GM23338 (cell line): Measurements from ENCODE around the gene ELANE. TPM values are rescaled to one million over a fixed set of nuclear protein-coding genes. Genes with fewer than 3 reads are reported as not detected.

Experiments
- ATAC-seq: fragments of 200-7000 bp; cut with Tn5 transposase; 3 replicates; pipeline ENCODE4 v1.9.1; 2020
- DNase-seq: peaks from one replicate; pipeline ENCODE4 v3.0.0-alpha.2; 2015; ENCODE audit warnings: low spot score
- H2AFZ ChIP-seq: fragments of 200-600 bp; sonication (generic); 2 replicates; pipeline ENCODE4 v1.8.0; 2016; ENCODE audit warnings: antibody characterized with exemption, mild to moderate bottlenecking, moderate library complexity
- H3F3A ChIP-seq: fragments of 200-600 bp; sonication (generic); replicated peaks from 2 replicates; pipeline ENCODE4 v1.8.0; 2017; ENCODE audit warnings: antibody characterized with exemption, mixed run types, low read depth
- H3K27ac ChIP-seq: fragments of 200-600 bp; sonication (generic); 2 replicates; pipeline ENCODE4 v1.6.1; 2016; ENCODE audit warnings: low read depth
- H3K27me3 ChIP-seq: fragments of 200-600 bp; sonication (generic); 2 replicates; pipeline ENCODE4 v1.8.0; 2016; ENCODE audit warnings: mild to moderate bottlenecking, mixed run types, moderate library complexity; ENCODE audit not compliant: insufficient read depth
- H3K36me3 ChIP-seq: fragments of 200-600 bp; sonication (generic); 2 replicates; pipeline ENCODE4 v1.8.0; 2016; ENCODE audit warnings: mild to moderate bottlenecking; ENCODE audit not compliant: insufficient read depth
- H3K4me1 ChIP-seq: fragments of 200-600 bp; sonication (generic); 2 replicates; pipeline ENCODE4 v1.8.0; 2016; ENCODE audit warnings: mild to moderate bottlenecking, moderate library complexity; ENCODE audit not compliant: insufficient read depth
- H3K4me2 ChIP-seq: fragments of 200-600 bp; sonication (generic); 2 replicates; pipeline ENCODE4 v1.7.1; 2017; ENCODE audit warnings: mixed run types
- H3K4me3 ChIP-seq: fragments of 200-600 bp; sonication (generic); 2 replicates; pipeline ENCODE4 v1.6.1; 2016; ENCODE audit warnings: mixed run types
- H3K79me2 ChIP-seq: fragments of 200-600 bp; sonication (generic); replicated peaks from 2 replicates; pipeline ENCODE4 v1.8.0; 2017; ENCODE audit warnings: mild to moderate bottlenecking; ENCODE audit not compliant: insufficient read depth
- H3K9me2 ChIP-seq: fragments of 200-600 bp; sonication (generic); 2 replicates; pipeline ENCODE4 v1.8.0; 2017; ENCODE audit not compliant: insufficient read depth
- H4K20me1 ChIP-seq: fragments of 200-600 bp; sonication (generic); replicated peaks from 2 replicates; pipeline ENCODE4 v1.8.0; 2017; ENCODE audit warnings: mild to moderate bottlenecking; ENCODE audit not compliant: insufficient read depth
- H3K27ac Mint-ChIP-seq: 2 replicates; pipeline ENCODE4 v1.8.0; 2020; ENCODE audit warnings: inconsistent platforms, mild to moderate bottlenecking, moderate library complexity, mixed read lengths
- H3K27me3 Mint-ChIP-seq: 3 replicates; pipeline ENCODE4 v1.8.0; 2022; ENCODE audit warnings: low read depth, mild to moderate bottlenecking, moderate library complexity, mixed read lengths, inconsistent platforms; ENCODE audit not compliant: insufficient read depth, poor library complexity
- H3K36me3 Mint-ChIP-seq: 3 replicates; pipeline ENCODE4 v1.8.0; 2021; ENCODE audit warnings: low read depth, mild to moderate bottlenecking, inconsistent platforms, moderate library complexity, mixed read lengths
- H3K4me1 Mint-ChIP-seq: 3 replicates; pipeline ENCODE4 v1.8.0; 2020; ENCODE audit warnings: mild to moderate bottlenecking, inconsistent platforms, mixed read lengths
- H3K4me3 Mint-ChIP-seq: 3 replicates; pipeline ENCODE4 v1.8.0; 2021; ENCODE audit warnings: moderate library complexity, mild to moderate bottlenecking, inconsistent platforms, mixed read lengths
- H3K9me3 Mint-ChIP-seq: 3 replicates; pipeline ENCODE4 v1.8.0; 2020; ENCODE audit warnings: moderate library complexity, mild to moderate bottlenecking, inconsistent platforms, mixed read lengths
- CREB1 ChIP-seq: fragments of 250-450 bp; sonication (Bioruptor Pico); IDR thresholded peaks from 2 replicates; pipeline ENCODE4 v1.5.0; 2020; ENCODE audit warnings: low read depth, mild to moderate bottlenecking, moderate library complexity
- CTCF ChIP-seq, 2 experiments: fragments of 200-600 bp in 1 of 2; sonication (generic) in 1 of 2; conservative IDR thresholded peaks; 2 replicates each; pipeline versions ENCODE4 v1.5.1 to v1.6.1; 2016 to 2017; ENCODE audit warnings: antibody characterized with exemption in 2 of 2, low read depth in 2 of 2, mild to moderate bottlenecking in 2 of 2, moderate library complexity in 1 of 2
- ETS1 ChIP-seq: IDR thresholded peaks from 2 replicates; pipeline ENCODE4 v1.6.1; 2016; ENCODE audit warnings: antibody characterized with exemption
- EZH2 ChIP-seq: fragments of 200-600 bp; sonication (generic); IDR thresholded peaks from one replicate; pipeline ENCODE4 v1.8.0; 2017; ENCODE audit warnings: antibody characterized with exemption, mild to moderate bottlenecking, low read depth; ENCODE audit not compliant: unreplicated experiment
- EZH2phosphoT487 ChIP-seq: fragments of 200-600 bp; sonication (generic); IDR thresholded peaks from one replicate; pipeline ENCODE4 v1.8.1; 2018; ENCODE audit warnings: antibody characterized with exemption; ENCODE audit not compliant: unreplicated experiment
- JUNB ChIP-seq: IDR thresholded peaks from one replicate; pipeline ENCODE4 v1.6.1; 2016; ENCODE audit warnings: antibody characterized with exemption; ENCODE audit not compliant: unreplicated experiment
- NANOG ChIP-seq: IDR thresholded peaks from 2 replicates; pipeline ENCODE4 v1.6.1; 2016; ENCODE audit warnings: antibody characterized with exemption, borderline replicate concordance
- POLR2AphosphoS5 ChIP-seq: IDR thresholded peaks from 2 replicates; pipeline ENCODE4 v1.6.1; 2016; ENCODE audit warnings: antibody characterized with exemption, low read depth
- REST ChIP-seq: IDR thresholded peaks from one replicate; pipeline ENCODE4 v1.6.1; 2018; ENCODE audit warnings: antibody characterized with exemption; ENCODE audit not compliant: unreplicated experiment
- STAT1 ChIP-seq: IDR thresholded peaks from one replicate; pipeline ENCODE4 v1.6.1; 2016; ENCODE audit warnings: antibody characterized with exemption; ENCODE audit not compliant: unreplicated experiment
- ZNF114 ChIP-seq: fragments of 250-450 bp; sonication (Bioruptor Pico); IDR thresholded peaks from 2 replicates; pipeline ENCODE4 v1.5.0; 2020; ENCODE audit warnings: mild to moderate bottlenecking, moderate library complexity
- ZNF331 ChIP-seq: fragments of 250-450 bp; sonication (Bioruptor Pico); IDR thresholded peaks from 2 replicates; pipeline ENCODE4 v1.5.0; 2020; ENCODE audit warnings: low read depth, mild to moderate bottlenecking, moderate library complexity
- ZNF462 ChIP-seq: fragments of 250-450 bp; sonication (Bioruptor Pico); IDR thresholded peaks from 2 replicates; pipeline ENCODE4 v1.5.0; 2020; ENCODE audit warnings: mild to moderate bottlenecking, moderate library complexity
- polyA plus RNA-seq: library from polyadenylated mRNA; unstranded; fragments of >200 nt; fragmentation: Nextera tagmentation; extraction: Ambion mirVana; gene quantifications from 2 replicates; pipeline ENCODE4 v1.2.1, GENCODE V29; 2016
- total RNA-seq: library from RNA; depleted of rRNA; stranded (reverse); fragments of >200 nt; shearing (Covaris generic); gene quantifications from 2 replicates; pipeline ENCODE4 v1.2.3, GENCODE V29; 2014

The ELANE gene
- total and polyA plus RNA-seq, 2 experiments from 2014 or later: not detected

- H2AFZ ChIP-seq: no peak overlapping the region
- Mint-ChIP-seq H3K9me3 (peaks cover 11% of the 10 kb centered on the region), H3K36me3 (peaks cover 33% of the 10 kb centered on the region), H3K4me1 (peaks cover 5% of the 10 kb centered on the region), H3K27ac (no peak overlapping the region), H3K27me3 (peaks cover 30% of the 10 kb centered on the region), H3K4me3 (no peak overlapping the region)
- TF ChIP-seq CREB1 (CRISPR knock-in tag) (no peak), POLR2AphosphoS5 (no peak), ZNF114 (CRISPR knock-in tag) (no peak), ZNF462 (CRISPR knock-in tag) (no peak), EZH2 (no peak), NANOG (no peak), ZNF331 (no peak), STAT1 (no peak), ETS1 (no peak), CTCF (conservative IDR thresholded peaks at IDR 0.05; ENCODE audit: low read depth in 2 of 2) (no peak), EZH2phosphoT487 (no peak), REST (no peak), JUNB (no peak)
- peaks cover 9% of the 10 kb centered on the region; the same call in 1 of the 2 replicates for H4K20me1 ChIP-seq
- H3K27me3 ChIP-seq: peaks cover 4% of the 10 kb centered on the region; the same call in 1 of the 2 replicates
- no peak overlapping the region for H3K4me2 ChIP-seq
- no peaks in the 10 kb centered on the region for H3K36me3 ChIP-seq
- no peak for DNase-seq
- no peaks in the 10 kb centered on the region for H3K79me2 ChIP-seq
- no peaks in the 10 kb centered on the region for H3K9me2 ChIP-seq
- no peaks in the 10 kb centered on the region for H3K4me1 ChIP-seq
- H3K4me3 ChIP-seq: no peak overlapping the region
- ATAC-seq: no peak
- H3F3A ChIP-seq: peaks cover 32% of the 10 kb centered on the region
- no peak overlapping the region for H3K27ac ChIP-seq
Observed at GRCh38 chr19:867855-868457, 15.9 kb downstream of the ELANE start.
